PFSK-1 (cell line): ENCODE measurements around the gene NDC80.

Experiments used
- POLR2AphosphoS5 ChIP-seq: IDR thresholded peaks from 2 replicates; pipeline ENCODE4 v1.6.1; 2012; ENCODE audit warnings: low read depth, mild to moderate bottlenecking, control low read depth, low read length, moderate library complexity
- REST ChIP-seq, 2 experiments: IDR thresholded peaks; 2 replicates each; pipeline versions ENCODE4 v1.6.1 to v1.8.0; 2011 to 2012; ENCODE audit warnings: low read depth in 2 of 2, low read length in 2 of 2, control low read depth in 1 of 2, inconsistent platforms in 1 of 2, mild to moderate bottlenecking in 1 of 2, moderate library complexity in 1 of 2; ENCODE audit not compliant: insufficient read depth in 1 of 2
- SIN3A ChIP-seq: IDR thresholded peaks from 2 replicates; pipeline ENCODE4 v1.6.1; 2012; ENCODE audit warnings: mild to moderate bottlenecking, low read length, moderate library complexity, borderline replicate concordance; ENCODE audit not compliant: insufficient read depth
- TAF1 ChIP-seq: IDR thresholded peaks from 2 replicates; pipeline ENCODE4 v1.6.1; 2012; ENCODE audit warnings: low read length, control low read depth, borderline replicate concordance; ENCODE audit not compliant: insufficient read depth

- TF ChIP-seq TAF1 (peak; percentile 93), REST (IDR thresholded peaks at IDR 0.05; ENCODE audit: insufficient read depth in 1 of 2, low read depth in 2 of 2, low read length in 2 of 2) (peak; percentile 11 to 47; a peak in 2 of 4 replicates), SIN3A (peak; percentile 63; the same call in 1 of the 2 replicates), POLR2AphosphoS5 (peak; percentile 97)
Observed at GRCh38 chr18:2655178-2655953, 84.0 kb downstream of the NDC80 start, which contains the start of gene SMCHD1.
